ENCODE measurements around the gene PLOD1. TPM values are rescaled to one million over a fixed set of nuclear protein-coding genes. Genes with fewer than 3 reads are reported as not detected.

PLOD1 gene
- total RNA-seq, 1 donor from 2014 or later, result 61.6 TPM

- intact Hi-C loops (cut with micrococcal nuclease), result no loop called here
- Histone ChIP-seq H3K4me3 (no peak overlapping the region), H3K27ac (replicated peaks) (peak overlapping the region; percentile 97), H3K27me3 (ENCODE audit: low read depth) (no peaks in the 10 kb centered on the region), H3K4me1 (peaks cover 50% of the 10 kb centered on the region), H3K36me3 (peaks cover 44% of the 10 kb centered on the region), H3K9me3 (replicated peaks) (no peaks in the 10 kb centered on the region)
- no peak for DNase-seq
- TF ChIP-seq CTCF (IDR thresholded peaks at IDR 0.05; ENCODE audit: borderline replicate concordance), result no peak
Measured at GRCh38 chr1:11978301-11978700, 43.8 kb downstream of the PLOD1 start.

- no peak for DNase-seq
- Histone ChIP-seq H3K27ac (replicated peaks) (peak overlapping the region; percentile 97), H3K4me3 (peak overlapping the region; percentile 91), H3K4me1 (peaks cover 59% of the 10 kb centered on the region), H3K9me3 (replicated peaks) (no peaks in the 10 kb centered on the region), H3K27me3 (ENCODE audit: low read depth) (no peaks in the 10 kb centered on the region), H3K36me3 (peaks cover 45% of the 10 kb centered on the region)
- intact Hi-C loops (cut with micrococcal nuclease), result no loop called here
- TF ChIP-seq CTCF (IDR thresholded peaks at IDR 0.05; ENCODE audit: borderline replicate concordance), result no peak
Measured at GRCh38 chr1:11979028-11979850, 44.7 kb downstream of the PLOD1 start.

- TF ChIP-seq CTCF (IDR thresholded peaks at IDR 0.05; ENCODE audit: borderline replicate concordance), result no peak
- peaks cover 67% of the 10 kb centered on the region for H3K4me1 ChIP-seq
- H3K27me3 ChIP-seq (ENCODE audit: low read depth), result no peaks in the 10 kb centered on the region
- intact Hi-C loops (cut with micrococcal nuclease), result no loop called here
- peak; percentile 97 for DNase-seq
- peak within 1 kb of the TSS; percentile 91 for H3K4me3 ChIP-seq
- H3K27ac ChIP-seq (replicated peaks), result peak within 1 kb of the TSS; percentile 97
- no peaks in the 10 kb centered on the region for H3K9me3 ChIP-seq (replicated peaks)
- peaks cover 45% of the 10 kb centered on the region for H3K36me3 ChIP-seq
Measured at GRCh38 chr1:11979851-11980675, 45.5 kb downstream of the PLOD1 start, which contains the start of gene MFN2. Gene MFN2, plus strand, starts transcription at chr1:11980444. Its CDS starts 8,725 bp downstream, at chr1:11989169.

- H3K4me1 ChIP-seq, result peaks cover 73% of the 10 kb centered on the region
- H3K4me3 ChIP-seq, result peak overlapping the region; percentile 91
- intact Hi-C loops (cut with micrococcal nuclease), result no loop called here
- peaks cover 46% of the 10 kb centered on the region for H3K36me3 ChIP-seq
- peak overlapping the region; percentile 97 for H3K27ac ChIP-seq (replicated peaks)
- H3K27me3 ChIP-seq (ENCODE audit: low read depth), result no peaks in the 10 kb centered on the region
- no peaks in the 10 kb centered on the region for H3K9me3 ChIP-seq (replicated peaks)
- no peak for DNase-seq
- no peak for TF ChIP-seq CTCF (IDR thresholded peaks at IDR 0.05; ENCODE audit: borderline replicate concordance)
Measured at GRCh38 chr1:11980676-11980972, 46.1 kb downstream of the PLOD1 start.

GRCh38 chr1:11981378-11982009 is 47.0 kb downstream of the PLOD1 start:
- H3K27me3 ChIP-seq (ENCODE audit: low read depth), result no peaks in the 10 kb centered on the region
- peaks cover 82% of the 10 kb centered on the region for H3K4me1 ChIP-seq
- no peak for DNase-seq
- peak overlapping the region; percentile 97 for H3K27ac ChIP-seq (replicated peaks)
- H3K4me3 ChIP-seq, result peak overlapping the region; percentile 91
- H3K9me3 ChIP-seq (replicated peaks), result no peaks in the 10 kb centered on the region
- TF ChIP-seq CTCF (IDR thresholded peaks at IDR 0.05; ENCODE audit: borderline replicate concordance), result no peak
- H3K36me3 ChIP-seq, result peaks cover 46% of the 10 kb centered on the region
- intact Hi-C loops (cut with micrococcal nuclease), result no loop called here

Data from left ventricle myocardium inferior (tissue), 1 donor.